Suprapubic skin (tissue), 4 donors: ENCODE data around the gene OR7C1. TPM values are rescaled to one million over a fixed set of nuclear protein-coding genes. Genes with fewer than 3 reads are reported as not detected.

Source experiments
- total RNA-seq, 4 donors: library from RNA; depleted of rRNA; stranded (reverse); fragments of >200 nt; gene quantifications; one replicate each; pipeline ENCODE4 v1.1.0, GENCODE V29; 2016

OR7C1 gene
- total RNA-seq, 4 donors from 2014 or later, result 4.4 to 11.2 (median 5.1) TPM

Other genes starting within 250 kb of the OR7C1 start
- gene ADGRE3, start 160.3 kb downstream of the OR7C1 start, total RNA-seq, result not detected
- gene ZNF333, start 145.1 kb downstream of the OR7C1 start, total RNA-seq, result 10 to 100 TPM in 3 of 4 donors, 1 to 10 TPM in 1; 8.7 to 43.1 (median 16.8) TPM
- 10 to 100 TPM in 3 of 4 donors, 1 to 10 TPM in 1; 8.1 to 14.3 (median 12.9) TPM for gene ADGRE2, start 56.6 kb downstream of the OR7C1 start, total RNA-seq
- 1 to 10 TPM in 3 of 4 donors, under 1 TPM in 1; 0.91 to 3.7 (median 2.7) TPM for gene OR7A5, start within 50 bp of the OR7C1 start, total RNA-seq
- gene OR7A10, start 13.7 kb upstream of the OR7C1 start, total RNA-seq, result not detected
- not detected for gene OR7A17, start 50.9 kb upstream of the OR7C1 start, total RNA-seq
- not detected for gene OR7C2, start 106.3 kb upstream of the OR7C1 start, total RNA-seq
- 10 to 100 TPM in 1 of 4 donors, 1 to 10 TPM in 3; 2.8 to 24.5 (median 9.8) TPM for gene SLC1A6, start 144.7 kb upstream of the OR7C1 start, total RNA-seq
- gene CASP14, start 214.3 kb upstream of the OR7C1 start, total RNA-seq, result 100 to 1,000 TPM; 123 to 363 (median 254) TPM
- not detected for gene OR1I1, start 247.0 kb upstream of the OR7C1 start, total RNA-seq